ENCODE results near the gene NFIC. TPM values are rescaled to one million over a fixed set of nuclear protein-coding genes. Genes with fewer than 3 reads are reported as not detected.

The NFIC gene
- total RNA-seq, 1 experiment from 2014 or later = 8.0 TPM

DNA sequence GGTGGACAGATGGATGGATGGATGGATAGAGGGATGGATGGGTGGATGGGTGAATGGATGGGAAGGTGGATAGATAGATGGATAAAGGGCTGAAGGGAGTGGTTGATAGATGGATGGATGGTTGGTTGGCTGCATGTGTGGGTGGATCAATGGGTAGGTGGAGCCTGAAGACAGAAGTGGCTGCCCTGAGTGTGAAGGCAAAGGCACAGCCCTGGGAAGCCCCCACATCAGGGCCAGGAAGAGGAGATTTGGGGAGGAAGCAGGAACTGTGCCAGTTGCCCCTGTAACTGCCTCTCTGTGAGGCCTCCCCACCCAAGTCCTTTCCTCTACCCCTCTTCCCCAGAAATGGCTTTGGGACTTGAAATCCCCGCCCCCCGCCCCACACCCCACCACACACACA, 43.4 kb upstream of the NFIC start:
- H2BK20ac ChIP-seq (ENCODE audit: low read depth, low read length, poor library complexity, severe bottlenecking) = no peak overlapping the region
- DNase-seq = no peak
- H3K4ac ChIP-seq (ENCODE audit: low read depth, low read length) = no peak overlapping the region
- Mint-ChIP-seq H3K27me3 (ENCODE audit: low read depth) (peaks cover 47% of the 10 kb centered on the region), H3K27ac (no peak overlapping the region), H3K4me3 (no peak overlapping the region), H3K4me1 (no peaks in the 10 kb centered on the region), H3K9me3 (no peaks in the 10 kb centered on the region; a peak in 2 of 5 replicates), H3K36me3 (ENCODE audit: insufficient read depth in 1 of 3, low read depth in 3 of 3) (no peaks in the 10 kb centered on the region)
- H3K79me2 ChIP-seq (ENCODE audit: insufficient read depth, low read length) = no peaks in the 10 kb centered on the region
- no peaks in the 10 kb centered on the region; the same call in 1 of the 2 replicates for H3K27me3 ChIP-seq (ENCODE audit: insufficient read depth, low read length)
- H2BK12ac ChIP-seq (ENCODE audit: insufficient read length, low read depth, low read length) = no peak overlapping the region
- no peak overlapping the region for H4K8ac ChIP-seq (replicated peaks; ENCODE audit: insufficient read length, low read depth, low read length)
- no peak overlapping the region for H3K9ac ChIP-seq (ENCODE audit: extremely low read depth, insufficient read length, low read length)
- no peak overlapping the region for H3K27ac ChIP-seq (ENCODE audit: insufficient read length, low read depth, low read length)
- no peak overlapping the region for H3T11ph ChIP-seq (ENCODE audit: low read length)
- no peak overlapping the region for H2BK120ac ChIP-seq (ENCODE audit: low read depth, low read length, poor library complexity, severe bottlenecking)
- no peak overlapping the region for H2AK5ac ChIP-seq (ENCODE audit: insufficient read length, low read length)
- no peak overlapping the region for H3K18ac ChIP-seq (ENCODE audit: insufficient read length, low read depth, low read length)
- H4K91ac ChIP-seq (ENCODE audit: insufficient read length, low read depth, low read length) = no peak overlapping the region
- no CpG with 5 or more reads among the region's 2 CpGs for WGBS (ENCODE audit: extremely low coverage, insufficient read length, low lambda C conversion rate)
- H3K79me1 ChIP-seq (ENCODE audit: insufficient read depth, low read depth, low read length, poor library complexity, severe bottlenecking) = no peaks in the 10 kb centered on the region
- TF ChIP-seq, protein P1, sequence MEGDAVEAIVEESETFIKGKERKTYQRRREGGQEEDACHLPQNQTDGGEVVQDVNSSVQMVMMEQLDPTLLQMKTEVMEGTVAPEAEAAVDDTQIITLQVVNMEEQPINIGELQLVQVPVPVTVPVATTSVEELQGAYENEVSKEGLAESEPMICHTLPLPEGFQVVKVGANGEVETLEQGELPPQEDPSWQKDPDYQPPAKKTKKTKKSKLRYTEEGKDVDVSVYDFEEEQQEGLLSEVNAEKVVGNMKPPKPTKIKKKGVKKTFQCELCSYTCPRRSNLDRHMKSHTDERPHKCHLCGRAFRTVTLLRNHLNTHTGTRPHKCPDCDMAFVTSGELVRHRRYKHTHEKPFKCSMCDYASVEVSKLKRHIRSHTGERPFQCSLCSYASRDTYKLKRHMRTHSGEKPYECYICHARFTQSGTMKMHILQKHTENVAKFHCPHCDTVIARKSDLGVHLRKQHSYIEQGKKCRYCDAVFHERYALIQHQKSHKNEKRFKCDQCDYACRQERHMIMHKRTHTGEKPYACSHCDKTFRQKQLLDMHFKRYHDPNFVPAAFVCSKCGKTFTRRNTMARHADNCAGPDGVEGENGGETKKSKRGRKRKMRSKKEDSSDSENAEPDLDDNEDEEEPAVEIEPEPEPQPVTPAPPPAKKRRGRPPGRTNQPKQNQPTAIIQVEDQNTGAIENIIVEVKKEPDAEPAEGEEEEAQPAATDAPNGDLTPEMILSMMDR (conservative IDR thresholded peaks at IDR 0.05) = no peak
- H2BK5ac ChIP-seq (ENCODE audit: insufficient read length, low read length) = no peak overlapping the region
- no peak overlapping the region for H3K56ac ChIP-seq (ENCODE audit: insufficient read length, low read depth, low read length)
- H2BK15ac ChIP-seq (ENCODE audit: low read depth, low read length) = no peak overlapping the region
- H4K5ac ChIP-seq (ENCODE audit: insufficient read length, low read depth, low read length) = no peak overlapping the region
- H3K4me2 ChIP-seq (ENCODE audit: insufficient read depth, insufficient read length, low read length) = no peak overlapping the region
- no peaks in the 10 kb centered on the region for H3K9me3 ChIP-seq (ENCODE audit: control insufficient read depth, low read depth, low read length)
- H3K23me2 ChIP-seq (ENCODE audit: insufficient read length, low read depth, low read length, poor library complexity, severe bottlenecking) = no peaks in the 10 kb centered on the region
- H3K23ac ChIP-seq (ENCODE audit: insufficient read length, low read depth, low read length) = no peak overlapping the region
- no peak overlapping the region for H3K14ac ChIP-seq (ENCODE audit: insufficient read depth, low read length)
- H4K20me1 ChIP-seq (ENCODE audit: control insufficient read depth, insufficient read depth, insufficient read length) = no peaks in the 10 kb centered on the region
- no peaks in the 10 kb centered on the region for H3K4me1 ChIP-seq (ENCODE audit: insufficient read depth, low read length)
- no peak overlapping the region for H2AFZ ChIP-seq (ENCODE audit: low read length)
